NCI-H1417 (cell line): ENCODE results near the gene CAPS.

Experiments
- DNase-seq, 3 experiments: peaks; one replicate each; lab custom pipeline; 2025; lab: John Stamatoyannopoulos, UW

Gene CAPS

GRCh38 chr19:5910638-5910907 lies 3.5 kb upstream of the CAPS start:
- DNase-seq: no peak

GRCh38 chr19:5911366-5911765 lies 2.7 kb upstream of the CAPS start:
- DNase-seq: no peak

GRCh38 chr19:5914358-5914774 lies 312 bp downstream of the CAPS start:
- no peak for DNase-seq

GRCh38 chr19:5914946-5915781 lies 1.1 kb downstream of the CAPS start:
- no peak for DNase-seq

GRCh38 chr19:5915782-5916165 lies 1.7 kb downstream of the CAPS start:
- no peak for DNase-seq

- no peak for DNase-seq
Measured at GRCh38 chr19:5916181-5916708, 2.2 kb downstream of the CAPS start.

- DNase-seq: no peak
Measured at GRCh38 chr19:5917431-5918107, 3.5 kb downstream of the CAPS start.

GRCh38 chr19:5918463-5919079 lies 4.5 kb downstream of the CAPS start:
- no peak for DNase-seq

- DNase-seq: no peak
Measured at GRCh38 chr19:5921516-5922160, 7.6 kb downstream of the CAPS start.

GRCh38 chr19:5922161-5922545 lies 8.1 kb downstream of the CAPS start:
- no peak for DNase-seq

GRCh38 chr19:5923356-5923755 lies 9.3 kb downstream of the CAPS start:
- DNase-seq: no peak

GRCh38 chr19:5925830-5926427 lies 11.9 kb downstream of the CAPS start:
- DNase-seq: no peak

GRCh38 chr19:5926641-5927440 lies 12.8 kb downstream of the CAPS start:
- DNase-seq: no peak

- no peak for DNase-seq
Measured at GRCh38 chr19:5927441-5927821, 13.4 kb downstream of the CAPS start.

GRCh38 chr19:5929179-5929578 lies 15.1 kb downstream of the CAPS start:
- DNase-seq: no peak

- DNase-seq: no peak
Measured at GRCh38 chr19:5929625-5930024, 15.6 kb downstream of the CAPS start.

- no peak for DNase-seq
Measured at GRCh38 chr19:5931251-5931650, 17.2 kb downstream of the CAPS start.

GRCh38 chr19:5932146-5932545 lies 18.1 kb downstream of the CAPS start:
- DNase-seq: no peak

- no peak for DNase-seq
Measured at GRCh38 chr19:5932609-5933262, 18.7 kb downstream of the CAPS start.

GRCh38 chr19:5933391-5934068 lies 19.5 kb downstream of the CAPS start:
- DNase-seq: no peak
